Endothelial cell of umbilical vein (primary cell): ENCODE data around the gene FOSL2. TPM values are rescaled to one million over a fixed set of nuclear protein-coding genes. Genes with fewer than 3 reads are reported as not detected.

Experiments used
- BruUV-seq: library from RNA; stranded (reverse); fragments of 400-500 nt; replicated peaks from 2 replicates; lab custom pipeline; 2021; lab: Mats Ljungman, UMichigan
- CTCF ChIA-PET: fragments of 300-600, 350-600 bp; sonication (Branson Sonifier 250); formaldehyde crosslinking; loops from one replicate; lab custom pipeline; 2021; ENCODE audit warnings: antibody characterized with exemption, inconsistent platforms; lab: Charles Lee
- POLR2A ChIA-PET: fragments of 300-600, 350-600 bp; sonication (Branson Sonifier 250); formaldehyde crosslinking; loops from one replicate; lab custom pipeline; 2021; ENCODE audit warnings: antibody characterized with exemption, inconsistent platforms; lab: Charles Lee
- DNase-seq: peaks from one replicate; pipeline ENCODE4 v3.0.0-alpha.2; 2011; ENCODE audit warnings: low read depth, low spot score
- FAIRE-seq: peaks from 2 replicates; lab custom pipeline; 2011; peaks lifted over from hg19 to GRCh38; lab: Jason Lieb, UNC
- H2AFZ ChIP-seq: 2 replicates; pipeline ENCODE4 v1.6.0; 2012; ENCODE audit warnings: low read depth, low read length, control low read depth, inconsistent platforms
- H3K27ac ChIP-seq: 2 replicates; pipeline ENCODE4 v1.5.1; 2011; ENCODE audit warnings: low read depth, mild to moderate bottlenecking, control low read depth, low read length, moderate library complexity; ENCODE audit not compliant: insufficient read depth
- H3K27me3 ChIP-seq, 2 experiments: 2 replicates each; pipeline versions ENCODE4 v1.6.0 to v1.6.1; 2011; ENCODE audit warnings: low read length in 2 of 2, mixed read lengths in 1 of 2; ENCODE audit not compliant: control insufficient read depth in 2 of 2, insufficient read depth in 2 of 2
- H3K36me3 ChIP-seq, 2 experiments: 2 replicates in 1 of 2; 3 replicates in 1 of 2; pipeline ENCODE4 v1.5.1; 2011; ENCODE audit warnings: low read length in 2 of 2, mild to moderate bottlenecking in 1 of 2, moderate library complexity in 1 of 2; ENCODE audit not compliant: control insufficient read depth in 2 of 2, insufficient read depth in 2 of 2; ENCODE audit errors: extremely low read depth in 1 of 2
- H3K4me1 ChIP-seq: 3 replicates; pipeline ENCODE4 v1.5.1; 2011; ENCODE audit warnings: mild to moderate bottlenecking, low read length; ENCODE audit not compliant: control insufficient read depth, insufficient read depth; ENCODE audit errors: extremely low read depth
- H3K4me2 ChIP-seq: 2 replicates; pipeline ENCODE4 v1.6.1; 2011; ENCODE audit warnings: low read length, control low read depth, mixed read lengths; ENCODE audit not compliant: insufficient read depth
- H3K4me3 ChIP-seq, 3 experiments: fragments of 200-600 bp in 1 of 3; sonication (generic), shearing (Covaris generic) in 1 of 3; replicated peaks in 1 of 3; 2 replicates each; pipeline ENCODE4 v1.5.1; 2011 to 2016; ENCODE audit warnings: control low read depth in 3 of 3, low read length in 3 of 3, mild to moderate bottlenecking in 2 of 3, inconsistent platforms in 1 of 3, low read depth in 1 of 3, moderate library complexity in 1 of 3; ENCODE audit not compliant: insufficient read depth in 1 of 3
- H3K79me2 ChIP-seq: 2 replicates; pipeline ENCODE4 v1.6.0; 2012; ENCODE audit warnings: low read length, inconsistent platforms; ENCODE audit not compliant: control insufficient read depth, insufficient read depth
- H3K9ac ChIP-seq: replicated peaks from 2 replicates; pipeline ENCODE3; 2011; ENCODE audit warnings: low read length, control low read depth; ENCODE audit not compliant: insufficient read depth; ENCODE audit errors: extremely low read depth
- H3K9me1 ChIP-seq: replicated peaks from 3 replicates; pipeline ENCODE4 v1.6.0; 2011; ENCODE audit warnings: mild to moderate bottlenecking, low read length; ENCODE audit not compliant: control insufficient read depth, insufficient read depth; ENCODE audit errors: extremely low read depth
- H3K9me3 ChIP-seq: replicated peaks from 2 replicates; pipeline ENCODE4 v1.5.1; 2012; ENCODE audit warnings: low read length, inconsistent platforms; ENCODE audit not compliant: control insufficient read depth, insufficient read depth
- H4K20me1 ChIP-seq: replicated peaks from 2 replicates; pipeline ENCODE3; 2011; ENCODE audit warnings: mild to moderate bottlenecking, low read length; ENCODE audit not compliant: control insufficient read depth, insufficient read depth; ENCODE audit errors: extremely low read depth
- CTCF ChIP-seq, 2 donors: IDR thresholded peaks; 1 replicate in 1 of 2; 2 replicates in 1 of 2; pipeline ENCODE4 v1.5.1; 2011; ENCODE audit warnings: low read length in 2 of 2, mild to moderate bottlenecking in 2 of 2, moderate library complexity in 2 of 2, control low read depth in 1 of 2, inconsistent platforms in 1 of 2, low read depth in 1 of 2; ENCODE audit not compliant: insufficient read depth in 1 of 2; ENCODE audit errors: extremely low read depth in 1 of 2
- EZH2 ChIP-seq: IDR thresholded peaks from 2 replicates; pipeline ENCODE4 v1.6.1; 2012; ENCODE audit warnings: borderline replicate concordance, low read depth, mild to moderate bottlenecking, moderate library complexity, low read length, inconsistent platforms; ENCODE audit not compliant: severe bottlenecking
- FOS ChIP-seq: IDR thresholded peaks from 2 replicates; pipeline ENCODE4 v1.6.1; 2011; ENCODE audit warnings: mild to moderate bottlenecking, low read length, moderate library complexity, borderline replicate concordance; ENCODE audit not compliant: insufficient read depth
- GATA2 ChIP-seq: IDR thresholded peaks from 2 replicates; pipeline ENCODE4 v1.7.0; 2011; ENCODE audit warnings: low read depth, mild to moderate bottlenecking, moderate library complexity, mixed read lengths, low read length; ENCODE audit not compliant: insufficient read length, insufficient read depth
- JUN ChIP-seq: IDR thresholded peaks from 2 replicates; pipeline ENCODE4 v1.6.1; 2011; ENCODE audit warnings: borderline replicate concordance, low read depth; ENCODE audit not compliant: insufficient read length, insufficient read depth
- MYC ChIP-seq: IDR thresholded peaks from one replicate; pipeline ENCODE4 v1.6.1; 2011; ENCODE audit warnings: mild to moderate bottlenecking, low read depth, low read length
- POLR2A ChIP-seq: IDR thresholded peaks from 2 replicates; pipeline ENCODE4 v1.6.1; 2012; ENCODE audit warnings: low read depth, mild to moderate bottlenecking, control low read depth, low read length
- POLR2AphosphoS5 ChIP-seq: IDR thresholded peaks from 2 replicates; pipeline ENCODE4 v1.6.1; 2012; ENCODE audit warnings: low read depth, mild to moderate bottlenecking, control low read depth, low read length, moderate library complexity; ENCODE audit not compliant: insufficient read depth
- dilution Hi-C: fragments of 300-500 bp; cut with MboI; formaldehyde crosslinking; loops from one replicate; pipeline ENCODE4 v1.15.0; 2019; ENCODE audit warnings: low sequenced_read_pairs; ENCODE audit not compliant: extremely low pct_ligation_motif_present
- intact Hi-C: fragments of 100-400 bp; cut with micrococcal nuclease; formaldehyde crosslinking; loops from one replicate; pipeline ENCODE4 v1.10.0; 2022
- polyA plus RNA-seq, 4 experiments: library from polyadenylated mRNA; depleted of rRNA in 3 of 4; stranded (reverse) in 3 of 4; unstranded in 1 of 4; fragments of >200 nt; gene quantifications; 2 replicates each; pipeline versions ENCODE4 v1.2.1 to v1.2.3, GENCODE V29; 2011 to 2012; ENCODE audit warnings: missing spikeins in 1 of 4
- total RNA-seq: library from RNA; stranded (reverse); gene quantifications from 2 replicates; pipeline ENCODE4 v1.2.3, GENCODE V29; 2021
- TF ChIP-seq, protein P1 (sequence below): IDR thresholded peaks from 2 replicates; pipeline ENCODE4 v1.6.1; 2011; ENCODE audit not compliant: insufficient read depth, insufficient read length

The FOSL2 gene
- total and polyA plus RNA-seq, 2 donors (not counting 3 experiments of a cell fraction or from before 2014, with no cell fraction given) = 43.9 to 85.3 TPM

DNA sequence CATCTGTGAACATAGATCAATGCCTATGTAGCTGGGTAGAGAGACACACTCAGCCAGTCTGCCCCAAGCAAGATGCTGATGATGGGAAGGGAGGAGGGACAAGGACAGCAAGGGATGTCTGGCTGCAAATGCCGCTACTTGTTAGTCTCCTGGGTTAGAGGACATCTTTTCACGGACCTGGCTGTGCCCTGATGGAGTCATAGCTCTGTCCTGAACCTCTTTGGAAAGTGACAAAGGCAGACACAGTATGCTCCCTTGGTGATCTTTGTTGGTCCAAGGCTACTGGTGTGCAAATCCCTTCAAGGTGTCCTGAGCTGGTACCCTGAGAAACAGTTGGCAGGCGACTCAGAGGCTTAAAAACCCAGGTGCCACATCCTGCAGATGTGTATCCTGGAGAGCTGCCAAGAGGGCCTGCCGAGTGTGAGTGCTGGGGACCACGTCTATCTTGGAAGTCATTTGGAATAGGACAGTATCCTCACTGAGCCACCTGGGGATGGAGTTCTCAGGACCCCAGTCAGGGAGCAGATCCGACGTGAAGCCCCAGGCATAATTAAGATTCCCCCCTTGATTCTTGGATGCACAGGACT lies 10.8 kb downstream of the FOSL2 start:
- H3K4me1 ChIP-seq = peaks cover 69% of the 10 kb centered on the region
- no peak overlapping the region for H3K9ac ChIP-seq
- DNase-seq (no peak), FAIRE-seq (peak; percentile 15)
- intact Hi-C loops = no loop called here
- ChIA-PET POLR2A (interaction anchor here (1.0 kb wide), 1 partner anchor 11 kb away, joined by 3 read pairs; the partner anchor contains the start of gene FOSL2), CTCF (interaction anchor here (1.2 to 3.1 kb wide), 5 partner anchors 49 to 719 kb away, joined by 3 to 13 read pairs (median 6); no protein-coding TSS in a partner anchor)
- peaks cover 86% of the 10 kb centered on the region for H3K79me2 ChIP-seq
- no peak overlapping the region for H3K27ac ChIP-seq
- H4K20me1 ChIP-seq = peaks cover 4% of the 10 kb centered on the region
- no peak overlapping the region for H3K4me3 ChIP-seq
- dilution Hi-C loops = loop anchor here (25.0 kb wide), 1 partner anchor 666 kb away; no protein-coding TSS in a partner anchor
- no peaks in the 10 kb centered on the region for H3K27me3 ChIP-seq
- no peaks in the 10 kb centered on the region for H3K9me1 ChIP-seq
- H3K36me3 ChIP-seq = peaks cover 32 to 57% of the 10 kb centered on the region in 2 experiments
- H3K4me2 ChIP-seq = no peak overlapping the region
- H2AFZ ChIP-seq = no peak overlapping the region
- no peak for TF ChIP-seq JUN
- peak; percentile 44 for TF ChIP-seq POLR2A
- no TSS peak for BruUV-seq
- no peaks in the 10 kb centered on the region for H3K9me3 ChIP-seq

DNA sequence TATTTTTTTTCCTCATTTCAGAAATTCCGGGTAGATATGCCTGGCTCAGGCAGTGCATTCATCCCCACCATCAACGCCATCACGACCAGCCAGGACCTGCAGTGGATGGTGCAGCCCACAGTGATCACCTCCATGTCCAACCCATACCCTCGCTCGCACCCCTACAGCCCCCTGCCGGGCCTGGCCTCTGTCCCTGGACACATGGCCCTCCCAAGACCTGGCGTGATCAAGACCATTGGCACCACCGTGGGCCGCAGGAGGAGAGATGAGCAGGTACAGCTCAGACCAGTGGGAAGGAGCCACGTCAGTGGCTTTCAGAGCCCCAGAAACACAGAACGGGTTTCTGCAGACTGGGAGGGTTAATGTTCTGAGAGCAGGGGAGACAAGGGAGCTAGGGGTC lies 11.4 kb downstream of the FOSL2 start:
- Histone ChIP-seq H3K27me3 (no peaks in the 10 kb centered on the region), H3K36me3 (peaks cover 31 to 60% of the 10 kb centered on the region in 2 experiments), H3K9me3 (no peaks in the 10 kb centered on the region), H3K79me2 (peaks cover 80% of the 10 kb centered on the region), H3K4me1 (peaks cover 70% of the 10 kb centered on the region), H3K4me3 (no peak overlapping the region), H3K9ac (no peak overlapping the region), H4K20me1 (peaks cover 4% of the 10 kb centered on the region), H3K9me1 (no peaks in the 10 kb centered on the region), H3K27ac (no peak overlapping the region), H3K4me2 (no peak overlapping the region), H2AFZ (no peak overlapping the region)
- dilution Hi-C loops = loop anchor here (25.0 kb wide), 1 partner anchor 667 kb away; no protein-coding TSS in a partner anchor
- FAIRE-seq (no peak), DNase-seq (no peak)
- ChIA-PET POLR2A (no interaction called here), CTCF (interaction anchor here (1.2 to 2.3 kb wide), 3 partner anchors 650 to 720 kb away, joined by 3 to 7 read pairs (median 6); no protein-coding TSS in a partner anchor)
- TF ChIP-seq FOS (no peak), POLR2AphosphoS5 (no peak), JUN (no peak), MYC (no peak), CTCF (IDR thresholded peaks at IDR 0.05; ENCODE audit: extremely low read depth in 1 of 2, insufficient read depth in 1 of 2, low read depth in 1 of 2, low read length in 2 of 2) (no peak), POLR2A (no peak), GATA2 (no peak), EZH2 (no peak)
- TF ChIP-seq, protein P1, sequence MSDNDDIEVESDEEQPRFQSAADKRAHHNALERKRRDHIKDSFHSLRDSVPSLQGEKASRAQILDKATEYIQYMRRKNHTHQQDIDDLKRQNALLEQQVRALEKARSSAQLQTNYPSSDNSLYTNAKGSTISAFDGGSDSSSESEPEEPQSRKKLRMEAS = no peak
- BruUV-seq = no TSS peak
- intact Hi-C loops = no loop called here
